ENCODE results near the gene ZNF787. TPM values are rescaled to one million over a fixed set of nuclear protein-coding genes. Genes with fewer than 3 reads are reported as not detected.

The ZNF787 gene
- total and polyA plus RNA-seq, 2 donors (not counting 3 experiments of a cell fraction or from before 2014, with no cell fraction given) = 11.6 to 32.7 TPM

GRCh38 chr19:56087647-56088496 is 33.2 kb downstream of the ZNF787 start:
- CTCF ChIA-PET = interaction anchor here (0.6 to 1.0 kb wide), 2 partner anchors 11 to 1639 kb away, joined by 3 to 4 read pairs; no protein-coding TSS in a partner anchor
- no peak for DNase-seq (ENCODE audit: low read depth, low spot score)
- no peaks in the 10 kb centered on the region for H4K20me1 ChIP-seq (replicated peaks; ENCODE audit: control insufficient read depth, extremely low read depth, insufficient read depth, low read length)
- H2AFZ ChIP-seq (ENCODE audit: low read depth, low read length) = no peak overlapping the region
- H3K9me3 ChIP-seq (replicated peaks; ENCODE audit: control insufficient read depth, insufficient read depth, low read length) = no peaks in the 10 kb centered on the region
- dilution Hi-C loops (cut with MboI; ENCODE audit: extremely low pct_ligation_motif_present, low sequenced_read_pairs) (no loop called here), intact Hi-C loops (cut with micrococcal nuclease) (no loop called here)
- H3K79me2 ChIP-seq (ENCODE audit: control insufficient read depth, insufficient read depth, low read length) = peaks cover 16% of the 10 kb centered on the region
- no peak overlapping the region for H3K4me3 ChIP-seq (replicated peaks in 1 of 3; ENCODE audit: insufficient read depth in 1 of 3, low read depth in 1 of 3, low read length in 3 of 3)
- no peak overlapping the region for H3K9ac ChIP-seq (replicated peaks; ENCODE audit: extremely low read depth, insufficient read depth, low read length)
- no peak overlapping the region for H3K27ac ChIP-seq (ENCODE audit: insufficient read depth, low read depth, low read length)
- no peaks in the 10 kb centered on the region for H3K27me3 ChIP-seq (ENCODE audit: control insufficient read depth in 2 of 2, insufficient read depth in 2 of 2, low read length in 2 of 2)
- no peak overlapping the region for H3K4me2 ChIP-seq (ENCODE audit: insufficient read depth, low read length)
- no peaks in the 10 kb centered on the region for H3K9me1 ChIP-seq (replicated peaks; ENCODE audit: control insufficient read depth, extremely low read depth, insufficient read depth, low read length)
- no peaks in the 10 kb centered on the region for H3K4me1 ChIP-seq (ENCODE audit: control insufficient read depth, extremely low read depth, insufficient read depth, low read length)
- POLR2A ChIA-PET = no interaction called here
- peaks cover 0 to 3% of the 10 kb centered on the region in 2 experiments for H3K36me3 ChIP-seq (ENCODE audit: control insufficient read depth in 2 of 2, extremely low read depth in 1 of 2, insufficient read depth in 2 of 2, low read length in 2 of 2)
- FAIRE-seq = no peak
- BruUV-seq (replicated peaks) = no TSS peak
- TF ChIP-seq EZH2 (IDR thresholded peaks at IDR 0.05; ENCODE audit: borderline replicate concordance, low read depth, low read length, severe bottlenecking) = no peak
- no peak for TF ChIP-seq CTCF (IDR thresholded peaks at IDR 0.05; ENCODE audit: extremely low read depth in 1 of 2, insufficient read depth in 1 of 2, low read depth in 1 of 2, low read length in 2 of 2)
- TF ChIP-seq POLR2AphosphoS5 (IDR thresholded peaks at IDR 0.05; ENCODE audit: insufficient read depth, low read depth, low read length) = no peak
- no peak for TF ChIP-seq MYC (IDR thresholded peaks at IDR 0.05; ENCODE audit: low read depth, low read length)
- no peak for TF ChIP-seq POLR2A (IDR thresholded peaks at IDR 0.05; ENCODE audit: low read depth, low read length)
- no peak for TF ChIP-seq MAX (IDR thresholded peaks at IDR 0.05; ENCODE audit: insufficient read depth, insufficient read length)

Measured in endothelial cell of umbilical vein (primary cell).